PC-9 (cell line): Measurements from ENCODE around the gene TTLL5. TPM values are rescaled to one million over a fixed set of nuclear protein-coding genes. Genes with fewer than 3 reads are reported as not detected.

Experiments used
- BruUV-seq: library from RNA; stranded (reverse); fragments of 400-500 nt; replicated peaks from 2 replicates; lab custom pipeline; 2021; lab: Mats Ljungman, UMichigan
- CTCF ChIA-PET: fragments of 300-600 bp; sonication (Branson Sonifier 250); formaldehyde crosslinking; loops from one replicate; lab custom pipeline; 2022; ENCODE audit warnings: antibody characterized with exemption; lab: Charles Lee
- POLR2A ChIA-PET: fragments of 300-600 bp; sonication (Branson Sonifier 250); formaldehyde crosslinking; loops from one replicate; lab custom pipeline; 2022; ENCODE audit warnings: antibody characterized with exemption; ENCODE audit not compliant: unreplicated experiment; lab: Charles Lee
- DNase-seq, 2 experiments: peaks; one replicate each; pipeline versions ENCODE4 v3.0.0 to v3.0.0-alpha.2; 2015 to 2022; ENCODE audit warnings: mixed read lengths in 1 of 2
- H2AFZ ChIP-seq: fragments of 200-600 bp; sonication (generic); 2 replicates; pipeline ENCODE4 v1.8.1; 2017; ENCODE audit warnings: antibody characterized with exemption
- H3F3A ChIP-seq: fragments of 200-600 bp; sonication (generic); 2 replicates; pipeline ENCODE4 v1.8.1; 2017; ENCODE audit warnings: antibody characterized with exemption, mild to moderate bottlenecking, low read depth; ENCODE audit not compliant: insufficient read depth
- H3K27ac ChIP-seq: fragments of 200-600 bp; sonication (generic); 2 replicates; pipeline ENCODE4 v1.6.1; 2016; ENCODE audit warnings: mixed run types
- H3K27me3 ChIP-seq: fragments of 200-600 bp; sonication (generic); 2 replicates; pipeline ENCODE4 v1.6.1; 2016; ENCODE audit warnings: low read depth, mixed run types; ENCODE audit not compliant: insufficient read depth
- H3K36me3 ChIP-seq: fragments of 200-600 bp; sonication (generic); 2 replicates; pipeline ENCODE4 v1.6.1; 2016; ENCODE audit warnings: low read depth, mixed run types
- H3K4me1 ChIP-seq: fragments of 200-600 bp; sonication (generic); replicated peaks from 2 replicates; pipeline ENCODE4 v1.6.1; 2016; ENCODE audit warnings: mixed run types; ENCODE audit not compliant: insufficient read depth
- H3K4me2 ChIP-seq: fragments of 200-600 bp; sonication (generic); 2 replicates; pipeline ENCODE4 v1.6.1; 2017; ENCODE audit warnings: mixed run types
- H3K4me3 ChIP-seq: fragments of 200-600 bp; sonication (generic); 2 replicates; pipeline ENCODE4 v1.6.1; 2016; ENCODE audit warnings: mixed run types
- H3K79me2 ChIP-seq: fragments of 200-600 bp; sonication (generic); 2 replicates; pipeline ENCODE4 v1.6.1; 2017; ENCODE audit warnings: low read depth, mixed run types
- H3K9me2 ChIP-seq: fragments of 200-600 bp; sonication (generic); 2 replicates; pipeline ENCODE4 v1.8.1; 2017; ENCODE audit warnings: mild to moderate bottlenecking; ENCODE audit not compliant: insufficient read depth
- H3K9me3 ChIP-seq: fragments of 200-600 bp; sonication (generic); 2 replicates; pipeline ENCODE4 v1.8.1; 2016; ENCODE audit warnings: low read depth; ENCODE audit not compliant: insufficient read depth
- H4K20me1 ChIP-seq: fragments of 200-600 bp; sonication (generic); 2 replicates; pipeline ENCODE4 v1.8.1; 2017; ENCODE audit not compliant: insufficient read depth
- EZH2 ChIP-seq: fragments of 200-600 bp; sonication (generic); IDR thresholded peaks from 2 replicates; pipeline ENCODE4 v1.8.0; 2017; ENCODE audit warnings: antibody characterized with exemption, low read depth
- intact Hi-C: fragments of 100-400 bp; cut with micrococcal nuclease; formaldehyde crosslinking; loops from one replicate; pipeline ENCODE4 v1.10.0; 2022; ENCODE audit not compliant: unreplicated experiment
- total RNA-seq: library from RNA; stranded (reverse); gene quantifications from 2 replicates; pipeline ENCODE4 v1.2.3, GENCODE V29; 2021
- TF ChIP-seq, protein P1 (sequence below): fragments of 200-600 bp; sonication (generic); conservative IDR thresholded peaks from 2 replicates; pipeline ENCODE4 v1.6.1; 2017; ENCODE audit warnings: mixed run types, antibody characterized with exemption, mild to moderate bottlenecking, moderate library complexity

Gene TTLL5
- total RNA-seq, 1 experiment from 2014 or later, result 75.3 TPM

DNA sequence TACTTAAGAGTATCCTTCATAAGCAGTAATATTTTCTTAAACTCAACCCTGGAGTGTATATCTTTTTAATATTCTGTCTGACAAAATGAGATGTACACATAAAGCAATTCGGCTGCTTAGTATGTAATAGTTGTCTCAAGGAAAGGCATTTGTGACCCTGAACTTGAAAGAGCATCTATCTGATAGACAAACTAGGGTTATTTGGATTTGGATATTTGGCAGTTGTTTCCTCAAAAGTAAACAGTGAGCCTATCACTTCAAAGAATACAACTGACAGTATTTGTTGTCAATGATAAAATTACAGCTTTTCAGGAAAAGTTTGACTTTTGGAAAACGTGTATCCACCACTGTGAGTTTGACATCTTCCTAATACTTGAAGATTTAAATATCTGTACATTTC, 197.3 kb downstream of the TTLL5 start:
- H3F3A ChIP-seq, result peaks cover 13% of the 10 kb centered on the region; the same call in 1 of the 2 replicates
- no peaks in the 10 kb centered on the region for H3K79me2 ChIP-seq
- no peaks in the 10 kb centered on the region for H4K20me1 ChIP-seq
- ChIA-PET POLR2A (no interaction called here), CTCF (interaction anchor here (1.0 to 1.2 kb wide), 2 partner anchors 64 to 124 kb away, joined by 3 to 15 read pairs; no protein-coding TSS in a partner anchor)
- no peak for DNase-seq
- H3K4me3 ChIP-seq, result no peak overlapping the region
- no peak for TF ChIP-seq EZH2
- TF ChIP-seq, protein P1, sequence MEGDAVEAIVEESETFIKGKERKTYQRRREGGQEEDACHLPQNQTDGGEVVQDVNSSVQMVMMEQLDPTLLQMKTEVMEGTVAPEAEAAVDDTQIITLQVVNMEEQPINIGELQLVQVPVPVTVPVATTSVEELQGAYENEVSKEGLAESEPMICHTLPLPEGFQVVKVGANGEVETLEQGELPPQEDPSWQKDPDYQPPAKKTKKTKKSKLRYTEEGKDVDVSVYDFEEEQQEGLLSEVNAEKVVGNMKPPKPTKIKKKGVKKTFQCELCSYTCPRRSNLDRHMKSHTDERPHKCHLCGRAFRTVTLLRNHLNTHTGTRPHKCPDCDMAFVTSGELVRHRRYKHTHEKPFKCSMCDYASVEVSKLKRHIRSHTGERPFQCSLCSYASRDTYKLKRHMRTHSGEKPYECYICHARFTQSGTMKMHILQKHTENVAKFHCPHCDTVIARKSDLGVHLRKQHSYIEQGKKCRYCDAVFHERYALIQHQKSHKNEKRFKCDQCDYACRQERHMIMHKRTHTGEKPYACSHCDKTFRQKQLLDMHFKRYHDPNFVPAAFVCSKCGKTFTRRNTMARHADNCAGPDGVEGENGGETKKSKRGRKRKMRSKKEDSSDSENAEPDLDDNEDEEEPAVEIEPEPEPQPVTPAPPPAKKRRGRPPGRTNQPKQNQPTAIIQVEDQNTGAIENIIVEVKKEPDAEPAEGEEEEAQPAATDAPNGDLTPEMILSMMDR, result no peak
- H3K9me2 ChIP-seq, result no peaks in the 10 kb centered on the region
- no peak overlapping the region for H3K4me2 ChIP-seq
- no TSS peak for BruUV-seq
- intact Hi-C loops, result no loop called here
- H3K27ac ChIP-seq, result no peak overlapping the region
- H3K27me3 ChIP-seq, result no peaks in the 10 kb centered on the region
- peaks cover 21% of the 10 kb centered on the region for H3K4me1 ChIP-seq
- no peak overlapping the region for H2AFZ ChIP-seq
- no peaks in the 10 kb centered on the region for H3K9me3 ChIP-seq
- no peaks in the 10 kb centered on the region for H3K36me3 ChIP-seq

DNA sequence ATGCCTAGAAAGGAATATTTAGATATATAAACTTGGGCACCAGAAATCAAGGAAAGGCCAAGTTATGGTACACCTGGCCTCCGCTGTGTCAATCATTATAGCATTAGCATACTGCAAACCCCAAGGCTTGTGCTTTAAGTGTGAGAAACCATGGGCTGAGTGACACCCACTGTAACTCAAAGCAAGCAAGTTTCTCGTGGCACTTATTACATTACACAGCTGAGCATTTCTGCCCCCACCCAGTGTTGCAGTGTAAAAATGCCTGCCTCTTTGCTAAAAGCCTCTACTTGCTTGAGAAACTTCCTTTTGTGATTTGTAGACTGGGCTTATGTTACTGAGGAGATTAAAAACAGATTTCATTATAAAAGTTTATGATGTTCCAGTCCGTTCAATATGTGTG, 198.7 kb downstream of the TTLL5 start:
- H3F3A ChIP-seq, result peaks cover 21% of the 10 kb centered on the region
- POLR2A ChIA-PET, result no interaction called here
- no peaks in the 10 kb centered on the region for H3K27me3 ChIP-seq
- no peak overlapping the region for H3K4me3 ChIP-seq
- H3K36me3 ChIP-seq, result peaks cover 2% of the 10 kb centered on the region; the same call in 1 of the 2 replicates
- no peak for TF ChIP-seq EZH2
- TF ChIP-seq, protein P1, result no peak
- H3K79me2 ChIP-seq, result no peaks in the 10 kb centered on the region
- H2AFZ ChIP-seq, result no peak overlapping the region
- no peaks in the 10 kb centered on the region for H3K9me2 ChIP-seq
- H3K9me3 ChIP-seq, result no peaks in the 10 kb centered on the region
- CTCF ChIA-PET, result interaction anchor here (1.0 to 1.2 kb wide), 4 partner anchors 29 to 123 kb away, joined by 3 to 15 read pairs (median 3); no protein-coding TSS in a partner anchor
- H4K20me1 ChIP-seq, result no peaks in the 10 kb centered on the region
- no peak overlapping the region for H3K4me2 ChIP-seq
- no peak for DNase-seq
- H3K4me1 ChIP-seq, result peaks cover 31% of the 10 kb centered on the region
- no TSS peak for BruUV-seq
- intact Hi-C loops, result no loop called here
- H3K27ac ChIP-seq, result no peak overlapping the region

DNA sequence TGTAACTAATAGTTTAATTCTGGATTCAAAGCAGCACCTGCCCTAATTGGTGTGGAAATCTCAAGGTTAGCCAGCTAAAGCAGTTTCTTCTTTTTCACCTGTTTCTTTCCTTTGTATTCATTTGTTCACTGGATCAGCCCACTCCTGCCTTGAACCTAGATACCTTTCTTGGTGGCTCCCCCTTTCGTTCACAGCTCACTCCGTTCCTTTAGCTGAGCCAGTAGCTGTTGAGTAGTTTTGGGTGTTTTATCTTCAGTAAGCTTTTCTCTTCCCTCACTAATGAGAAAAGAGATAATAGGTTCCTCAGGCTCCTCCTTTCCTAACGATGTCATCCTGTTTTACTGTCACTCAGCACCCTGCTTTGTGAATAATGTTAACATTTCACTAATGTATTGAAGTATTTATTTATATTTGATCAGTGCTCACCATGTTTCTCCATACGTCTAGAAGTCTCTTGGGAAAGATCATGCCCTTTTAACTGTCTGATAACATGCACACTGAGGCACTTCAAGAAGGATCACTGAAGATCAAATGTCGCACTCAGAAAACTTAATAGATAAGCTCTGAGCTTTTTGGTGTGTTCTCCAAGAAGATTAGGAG, 199.6 kb downstream of the TTLL5 start:
- H3K4me3 ChIP-seq, result no peak overlapping the region

More for the DNA sequence above, 199.6 kb downstream of the TTLL5 start:
- peaks cover 5% of the 10 kb centered on the region; the same call in 1 of the 2 replicates for H3K36me3 ChIP-seq
- H3K4me2 ChIP-seq, result peak overlapping the region; percentile 58
- H2AFZ ChIP-seq, result peak overlapping the region; percentile 41
- H3K27ac ChIP-seq, result peak overlapping the region; percentile 36
- no peaks in the 10 kb centered on the region for H4K20me1 ChIP-seq
- ChIA-PET POLR2A (interaction anchor here (0.6 to 0.8 kb wide), 3 partner anchors 29 to 51 kb away, joined by 3 to 5 read pairs (median 5); no protein-coding TSS in a partner anchor), CTCF (interaction anchor here (1.0 kb wide), 2 partner anchors 30 to 46 kb away, joined by 3 read pairs; no protein-coding TSS in a partner anchor)
- H3F3A ChIP-seq, result peaks cover 24% of the 10 kb centered on the region
- no TSS peak for BruUV-seq
- H3K27me3 ChIP-seq, result no peaks in the 10 kb centered on the region
- no peaks in the 10 kb centered on the region for H3K9me2 ChIP-seq
- no peaks in the 10 kb centered on the region for H3K9me3 ChIP-seq
- intact Hi-C loops, result no loop called here
- peaks cover 40% of the 10 kb centered on the region for H3K4me1 ChIP-seq
- H3K79me2 ChIP-seq, result no peaks in the 10 kb centered on the region
- DNase-seq, result no peak
- TF ChIP-seq, protein P1, result no peak
- TF ChIP-seq EZH2, result no peak
